Uterus (tissue), 4 donors: ENCODE measurements around the gene FSCN2. TPM values are rescaled to one million over a fixed set of nuclear protein-coding genes. Genes with fewer than 3 reads are reported as not detected.

Source experiments
- DNase-seq, 2 donors: peaks; one replicate each; pipeline ENCODE4 v3.0.0-alpha.2; 2019 to 2020
- H3K27ac ChIP-seq, 2 donors: fragments of 200-600 bp; sonication (generic); 1 replicate in 1 of 2; 2 replicates in 1 of 2; pipeline ENCODE4 v1.5.1; 2016 to 2018
- H3K27me3 ChIP-seq, 2 donors: fragments of 200-600 bp; sonication (generic); one replicate each; pipeline ENCODE4 v1.5.1; 2018 to 2019; ENCODE audit warnings: control low read depth in 1 of 2
- H3K36me3 ChIP-seq, 2 donors: fragments of 200-600 bp; sonication (generic); one replicate each; pipeline ENCODE4 v1.5.1; 2019; ENCODE audit warnings: control low read depth in 1 of 2
- H3K4me1 ChIP-seq, 2 donors: fragments of 200-600 bp; sonication (generic); one replicate each; pipeline ENCODE4 v1.5.1; 2018 to 2019; ENCODE audit warnings: control low read depth in 1 of 2
- H3K4me3 ChIP-seq, 2 donors: fragments of 200-600 bp; sonication (generic); 1 replicate in 1 of 2; 2 replicates in 1 of 2; pipeline ENCODE4 v1.5.1; 2018 to 2019; ENCODE audit warnings: mild to moderate bottlenecking in 1 of 2
- H3K9me3 ChIP-seq, 2 donors: fragments of 200-600 bp; sonication (generic); one replicate each; pipeline ENCODE4 v1.5.1; 2019; ENCODE audit warnings: control low read depth in 1 of 2
- CTCF ChIP-seq, 4 experiments: fragments of 200-600 bp in 2 of 4; fragments of 450-650 bp in 2 of 4; sonication (generic) in 2 of 4; IDR thresholded peaks; one replicate each; pipeline ENCODE4 v1.5.1; 2016 to 2019; ENCODE audit warnings: antibody characterized with exemption in 4 of 4, mild to moderate bottlenecking in 2 of 4, moderate library complexity in 1 of 4
- POLR2A ChIP-seq, 2 donors: fragments of 450-650 bp; IDR thresholded peaks; one replicate each; pipeline ENCODE4 v1.6.1; 2016; ENCODE audit warnings: antibody characterized with exemption in 2 of 2, mild to moderate bottlenecking in 1 of 2, moderate library complexity in 1 of 2
- intact Hi-C: fragments of 100-400 bp; cut with DNase I; formaldehyde crosslinking; loops from one replicate; pipeline ENCODE4 v1.15.1; 2023; ENCODE audit warnings: low total_unique reads
- total RNA-seq, 4 donors: library from RNA; depleted of rRNA in 3 of 4; stranded (reverse); fragments of >200 nt in 3 of 4; gene quantifications; one replicate each; pipeline versions ENCODE4 v1.1.0 to v1.2.4, GENCODE V29; 2014 to 2023
- donor health status: DM: yes; HTN: yes; CAD: no.

FSCN2 gene
- total RNA-seq, 4 donors from 2014 or later: 5.0 to 7.4 TPM; not detected in 2

GRCh38 chr17:81572563-81573168, 44.5 kb downstream of the FSCN2 start:
- Histone ChIP-seq H3K27me3 (no peaks in the 10 kb centered on the region), H3K36me3 (no peaks in the 10 kb centered on the region), H3K4me3 (no peak overlapping the region), H3K9me3 (no peaks in the 10 kb centered on the region), H3K27ac (no peak overlapping the region), H3K4me1 (peaks cover under 1 to 2% of the 10 kb centered on the region in 2 donors)
- TF ChIP-seq POLR2A (IDR thresholded peaks at IDR 0.05) (no peak), CTCF (IDR thresholded peaks at IDR 0.05) (no peak)
- intact Hi-C loops: no loop called here
- no peak for DNase-seq

- no peaks in the 10 kb centered on the region for H3K9me3 ChIP-seq
- H3K27me3 ChIP-seq: no peaks in the 10 kb centered on the region
- no peak overlapping the region for H3K4me3 ChIP-seq
- DNase-seq: no peak
- TF ChIP-seq CTCF (IDR thresholded peaks at IDR 0.05): no peak
- no peak for TF ChIP-seq POLR2A (IDR thresholded peaks at IDR 0.05)
- H3K36me3 ChIP-seq: no peaks in the 10 kb centered on the region
- intact Hi-C loops: no loop called here
- H3K27ac ChIP-seq: peak overlapping the region in 1 of 2 donors; percentile 21
- H3K4me1 ChIP-seq: no peaks in the 10 kb centered on the region
These were observed 45.8 kb downstream of the FSCN2 start for GRCh38 chr17:81573794-81574642.

- no peak for TF ChIP-seq CTCF (IDR thresholded peaks at IDR 0.05)
- no peak for TF ChIP-seq POLR2A (IDR thresholded peaks at IDR 0.05)
- no peaks in the 10 kb centered on the region for H3K36me3 ChIP-seq
These were observed 46.4 kb downstream of the FSCN2 start for GRCh38 chr17:81574643-81574956.

GRCh38 chr17:81575836-81576235, 47.7 kb downstream of the FSCN2 start:
- intact Hi-C loops: no loop called here
- no peak overlapping the region for H3K27ac ChIP-seq

More at GRCh38 chr17:81574643-81574956, 46.4 kb downstream of the FSCN2 start:
- intact Hi-C loops: no loop called here
- peak overlapping the region in 1 of 2 donors; percentile 19 for H3K27ac ChIP-seq
- no peaks in the 10 kb centered on the region for H3K27me3 ChIP-seq
- no peak overlapping the region for H3K4me3 ChIP-seq
- no peak for DNase-seq
- no peaks in the 10 kb centered on the region for H3K4me1 ChIP-seq
- H3K9me3 ChIP-seq: no peaks in the 10 kb centered on the region

GRCh38 chr17:81576621-81577277, 48.6 kb downstream of the FSCN2 start:
- Histone ChIP-seq H3K36me3 (no peaks in the 10 kb centered on the region), H3K9me3 (no peaks in the 10 kb centered on the region), H3K4me1 (no peaks in the 10 kb centered on the region), H3K27me3 (no peaks in the 10 kb centered on the region), H3K27ac (peak overlapping the region in 1 of 2 donors; percentile 52), H3K4me3 (no peak overlapping the region)
- no peak for DNase-seq
- intact Hi-C loops: no loop called here
- TF ChIP-seq POLR2A (IDR thresholded peaks at IDR 0.05) (no peak), CTCF (IDR thresholded peaks at IDR 0.05) (no peak)

More at GRCh38 chr17:81575836-81576235, 47.7 kb downstream of the FSCN2 start:
- no peaks in the 10 kb centered on the region for H3K9me3 ChIP-seq
- DNase-seq: no peak
- H3K27me3 ChIP-seq: no peaks in the 10 kb centered on the region
- H3K36me3 ChIP-seq: no peaks in the 10 kb centered on the region
- no peaks in the 10 kb centered on the region for H3K4me1 ChIP-seq
- TF ChIP-seq POLR2A (IDR thresholded peaks at IDR 0.05): no peak
- no peak overlapping the region for H3K4me3 ChIP-seq
